Osteoblast (primary cell): ENCODE results near the gene RDH11. TPM values are rescaled to one million over a fixed set of nuclear protein-coding genes. Genes with fewer than 3 reads are reported as not detected.
A peak's percentile ranks its signal among the peaks of the same experiment; 100 is the strongest.
"Not testable (repeated sequence)": the region's sequence is repeated elsewhere in the genome, so short reads cannot be mapped to it uniquely, and the experiment has no call there.

Experiments
- DNase-seq: peaks from one replicate; pipeline ENCODE4 v3.0.0; 2011; ENCODE audit warnings: low spot score, mixed read lengths; ENCODE audit not compliant: insufficient read length; ENCODE audit errors: missing footprints
- H2AFZ ChIP-seq: 2 replicates; pipeline ENCODE4 v1.6.0; 2011; ENCODE audit warnings: mild to moderate bottlenecking, low read length
- H3K27ac ChIP-seq: 2 replicates; pipeline ENCODE4 v1.5.1; 2011; ENCODE audit warnings: mild to moderate bottlenecking, low read depth, low read length, moderate library complexity
- H3K27me3 ChIP-seq: 2 replicates; pipeline ENCODE4 v1.6.0; 2012; ENCODE audit warnings: mild to moderate bottlenecking, control low read depth, inconsistent platforms, low read length, moderate library complexity; ENCODE audit not compliant: insufficient read depth
- H3K36me3 ChIP-seq: 2 replicates; pipeline ENCODE4 v1.5.1; 2011; ENCODE audit warnings: mild to moderate bottlenecking, low read length, control low read depth, moderate library complexity; ENCODE audit not compliant: insufficient read depth
- H3K4me1 ChIP-seq: 2 replicates; pipeline ENCODE4 v1.5.1; 2011; ENCODE audit warnings: mild to moderate bottlenecking, low read length, control low read depth, moderate library complexity; ENCODE audit not compliant: insufficient read depth
- H3K4me2 ChIP-seq: 2 replicates; pipeline ENCODE4 v1.6.0; 2011; ENCODE audit warnings: mild to moderate bottlenecking, low read length; ENCODE audit not compliant: insufficient read depth
- H3K4me3 ChIP-seq: fragments of 200-600 bp; sonication (generic); 3 replicates; pipeline ENCODE4 v1.5.1; 2012; ENCODE audit warnings: mild to moderate bottlenecking, low read length, inconsistent platforms; ENCODE audit not compliant: insufficient read depth
- H3K79me2 ChIP-seq: 2 replicates; pipeline ENCODE4 v1.6.0; 2012; ENCODE audit warnings: mild to moderate bottlenecking, low read length, control low read depth, inconsistent platforms; ENCODE audit not compliant: insufficient read depth
- H3K9me3 ChIP-seq: 2 replicates; pipeline ENCODE4 v1.5.1; 2011; ENCODE audit warnings: low read depth, low read length, control low read depth
- H4K20me1 ChIP-seq: 2 replicates; pipeline ENCODE4 v1.6.0; 2012; ENCODE audit warnings: mild to moderate bottlenecking, low read length, control low read depth; ENCODE audit not compliant: insufficient read depth
- total RNA-seq: library from RNA; depleted of rRNA; stranded (reverse); fragments of >200 nt; gene quantifications from 2 replicates; pipeline ENCODE4 v1.2.3, GENCODE V29; 2012
- TF ChIP-seq, protein P1 (sequence below): IDR thresholded peaks from 2 replicates; pipeline ENCODE4 v1.5.1; 2011; ENCODE audit warnings: mild to moderate bottlenecking, low read depth, low read length, moderate library complexity; ENCODE audit errors: extremely low read depth

Gene RDH11
- total RNA-seq, 1 donor: 143 TPM

DNA sequence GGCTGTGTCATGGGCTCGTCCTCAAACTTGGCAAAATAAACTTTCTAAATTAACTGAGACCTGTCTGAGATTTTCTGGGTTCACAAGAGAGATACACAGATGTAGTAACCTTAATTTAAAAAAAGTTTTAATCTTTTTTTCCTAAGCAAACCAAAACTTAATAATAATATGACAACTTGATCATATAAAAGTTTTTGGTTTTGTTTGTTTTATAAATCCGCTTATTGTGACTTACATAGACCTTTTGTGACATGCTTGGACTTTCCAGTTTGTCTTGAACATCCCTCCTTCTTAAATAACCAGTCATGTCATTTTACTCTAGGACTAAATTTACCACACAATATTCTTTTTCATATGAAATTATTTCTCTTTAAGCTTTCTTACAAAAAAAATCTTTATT is 14.6 kb upstream of the RDH11 start:
- DNase-seq: no peak
- H3K4me1 ChIP-seq: no peaks in the 10 kb centered on the region
- H3K27me3 ChIP-seq: no peaks in the 10 kb centered on the region
- H4K20me1 ChIP-seq: no peaks in the 10 kb centered on the region
- no peak overlapping the region for H3K4me3 ChIP-seq
- no peaks in the 10 kb centered on the region for H3K36me3 ChIP-seq
- no peak overlapping the region for H2AFZ ChIP-seq
- no peak overlapping the region for H3K27ac ChIP-seq
- TF ChIP-seq, protein P1, sequence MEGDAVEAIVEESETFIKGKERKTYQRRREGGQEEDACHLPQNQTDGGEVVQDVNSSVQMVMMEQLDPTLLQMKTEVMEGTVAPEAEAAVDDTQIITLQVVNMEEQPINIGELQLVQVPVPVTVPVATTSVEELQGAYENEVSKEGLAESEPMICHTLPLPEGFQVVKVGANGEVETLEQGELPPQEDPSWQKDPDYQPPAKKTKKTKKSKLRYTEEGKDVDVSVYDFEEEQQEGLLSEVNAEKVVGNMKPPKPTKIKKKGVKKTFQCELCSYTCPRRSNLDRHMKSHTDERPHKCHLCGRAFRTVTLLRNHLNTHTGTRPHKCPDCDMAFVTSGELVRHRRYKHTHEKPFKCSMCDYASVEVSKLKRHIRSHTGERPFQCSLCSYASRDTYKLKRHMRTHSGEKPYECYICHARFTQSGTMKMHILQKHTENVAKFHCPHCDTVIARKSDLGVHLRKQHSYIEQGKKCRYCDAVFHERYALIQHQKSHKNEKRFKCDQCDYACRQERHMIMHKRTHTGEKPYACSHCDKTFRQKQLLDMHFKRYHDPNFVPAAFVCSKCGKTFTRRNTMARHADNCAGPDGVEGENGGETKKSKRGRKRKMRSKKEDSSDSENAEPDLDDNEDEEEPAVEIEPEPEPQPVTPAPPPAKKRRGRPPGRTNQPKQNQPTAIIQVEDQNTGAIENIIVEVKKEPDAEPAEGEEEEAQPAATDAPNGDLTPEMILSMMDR: no peak
- H3K9me3 ChIP-seq: no peaks in the 10 kb centered on the region
- H3K79me2 ChIP-seq: no peaks in the 10 kb centered on the region
- no peak overlapping the region for H3K4me2 ChIP-seq

GRCh38 chr14:67709796-67710195 is 14.2 kb upstream of the RDH11 start:
- H3K27me3 ChIP-seq, H4K20me1 ChIP-seq, H3K9me3 ChIP-seq, H3K27ac ChIP-seq, H3K79me2 ChIP-seq, H2AFZ ChIP-seq, DNase-seq, H3K4me1 ChIP-seq, H3K4me2 ChIP-seq, H3K4me3 ChIP-seq, H3K36me3 ChIP-seq: not testable (repeated sequence)

DNA sequence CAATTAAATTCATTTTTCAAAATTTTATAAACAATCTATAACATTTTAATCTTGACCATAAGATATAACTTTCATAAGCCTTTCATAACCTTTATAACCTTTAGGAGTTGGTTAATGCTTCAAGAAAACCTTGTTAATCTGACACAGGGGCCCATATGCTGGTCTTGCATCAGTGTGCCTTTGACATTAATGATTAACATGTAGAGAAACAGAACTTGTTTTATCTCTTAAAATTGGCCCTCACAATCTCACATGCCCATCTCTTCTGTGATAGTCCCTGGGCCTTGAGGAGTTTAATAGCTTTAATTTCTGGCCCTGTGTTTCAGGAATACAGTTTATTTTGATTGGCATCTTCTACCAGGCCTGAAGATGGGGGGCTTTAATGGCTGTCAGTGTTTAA is 13.8 kb upstream of the RDH11 start:
- not testable (repeated sequence) for DNase-seq, H2AFZ ChIP-seq, H3K4me3 ChIP-seq, H4K20me1 ChIP-seq, H3K27me3 ChIP-seq, H3K4me1 ChIP-seq, H3K4me2 ChIP-seq, H3K27ac ChIP-seq, H3K79me2 ChIP-seq, H3K9me3 ChIP-seq, H3K36me3 ChIP-seq

GRCh38 chr14:67705211-67705610 is 9.6 kb upstream of the RDH11 start:
- Histone ChIP-seq H4K20me1 (no peaks in the 10 kb centered on the region), H3K4me2 (no peak overlapping the region), H3K9me3 (no peaks in the 10 kb centered on the region), H3K27me3 (no peaks in the 10 kb centered on the region), H3K4me1 (peaks cover 5% of the 10 kb centered on the region), H3K79me2 (no peaks in the 10 kb centered on the region), H3K27ac (no peak overlapping the region), H3K4me3 (no peak overlapping the region), H2AFZ (no peak overlapping the region), H3K36me3 (no peaks in the 10 kb centered on the region)
- TF ChIP-seq, protein P1: no peak
- DNase-seq: no peak

GRCh38 chr14:67704484-67705089 is 9.0 kb upstream of the RDH11 start:
- Histone ChIP-seq H3K4me3 (no peak overlapping the region), H3K4me2 (no peak overlapping the region), H3K4me1 (peaks cover 5% of the 10 kb centered on the region), H3K27ac (no peak overlapping the region), H2AFZ (no peak overlapping the region), H3K9me3 (no peaks in the 10 kb centered on the region), H3K36me3 (no peaks in the 10 kb centered on the region), H3K79me2 (no peaks in the 10 kb centered on the region), H3K27me3 (no peaks in the 10 kb centered on the region), H4K20me1 (no peaks in the 10 kb centered on the region)
- no peak for DNase-seq
- TF ChIP-seq, protein P1: peak; percentile 85
